Measurements from ENCODE around the gene ALPL.

- TF ChIP-seq CTCF (IDR thresholded peaks at IDR 0.05) (no peak), POLR2A (IDR thresholded peaks at IDR 0.05) (no peak), EP300 (IDR thresholded peaks at IDR 0.05) (no peak)
Observed at GRCh38 chr1:21543598-21543997, 34.4 kb downstream of the ALPL start.

Measured in ovary (tissue), 3 donors.